ENCODE data around the gene DST.

Gene DST

GRCh38 chr6:56685102-56685733 lies 42.5 kb upstream of the DST start:
- no peak overlapping the region for H3K4me3 ChIP-seq (ENCODE audit: insufficient read depth, low read depth, low read length, poor library complexity, severe bottlenecking)

DNA sequence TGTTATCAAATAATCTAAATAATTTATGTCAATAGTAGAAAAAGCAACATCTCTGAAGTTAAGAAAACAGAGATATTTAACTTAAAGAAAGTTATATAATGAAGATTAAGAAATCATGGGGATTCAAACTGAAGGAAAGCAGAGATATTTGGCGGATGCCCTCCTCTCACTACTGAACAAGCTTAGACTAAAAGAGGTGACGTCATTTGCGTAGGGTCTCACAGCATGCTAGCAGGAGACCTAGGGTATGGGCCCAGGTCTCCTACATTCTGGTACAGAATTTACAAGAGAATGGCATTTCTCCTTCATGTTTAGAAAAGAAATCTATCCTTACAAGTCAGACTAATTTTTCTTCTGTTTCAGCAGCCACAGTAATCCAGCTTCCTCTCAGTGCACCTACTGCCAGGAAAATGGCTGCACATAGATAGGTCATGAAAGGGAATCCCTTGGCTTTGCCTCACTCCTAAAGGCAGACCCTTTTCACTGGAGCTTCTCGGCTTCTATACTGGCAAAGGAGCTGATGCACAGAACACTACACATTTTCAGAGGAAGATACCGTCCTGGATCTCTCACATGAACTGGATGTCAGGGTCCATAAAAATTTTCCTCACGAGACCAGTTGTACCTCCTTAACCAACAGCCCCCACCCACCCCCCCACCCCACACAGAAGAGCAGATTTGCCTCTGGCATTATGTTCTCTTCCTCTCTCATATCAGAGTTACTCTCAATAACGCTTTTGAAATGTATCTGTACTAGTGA lies 41.8 kb upstream of the DST start:
- Histone ChIP-seq H3K9me3 (ENCODE audit: control insufficient read depth, low read length) (no peaks in the 10 kb centered on the region), H3K4me1 (ENCODE audit: control insufficient read depth, insufficient read depth, low read length, poor library complexity, severe bottlenecking) (no peaks in the 10 kb centered on the region), H3K27me3 (replicated peaks; ENCODE audit: control insufficient read depth, insufficient read depth, low read length, poor library complexity, severe bottlenecking) (no peaks in the 10 kb centered on the region), H3K4me3 (ENCODE audit: insufficient read depth, low read depth, low read length, poor library complexity, severe bottlenecking) (no peak overlapping the region), H3K36me3 (ENCODE audit: control insufficient read depth, insufficient read depth, low read length) (no peaks in the 10 kb centered on the region), H3K27ac (ENCODE audit: insufficient read depth, low read length, poor library complexity, severe bottlenecking) (no peak overlapping the region)
- DNase-seq: no peak

More at GRCh38 chr6:56685102-56685733, 42.5 kb upstream of the DST start:
- Histone ChIP-seq H3K9me3 (ENCODE audit: control insufficient read depth, low read length) (no peaks in the 10 kb centered on the region), H3K27ac (ENCODE audit: insufficient read depth, low read length, poor library complexity, severe bottlenecking) (no peak overlapping the region), H3K36me3 (ENCODE audit: control insufficient read depth, insufficient read depth, low read length) (no peaks in the 10 kb centered on the region), H3K4me1 (ENCODE audit: control insufficient read depth, insufficient read depth, low read length, poor library complexity, severe bottlenecking) (no peaks in the 10 kb centered on the region), H3K27me3 (replicated peaks; ENCODE audit: control insufficient read depth, insufficient read depth, low read length, poor library complexity, severe bottlenecking) (no peaks in the 10 kb centered on the region)
- DNase-seq: no peak

GRCh38 chr6:56683882-56684281 lies 41.2 kb upstream of the DST start:
- no peaks in the 10 kb centered on the region for H3K4me1 ChIP-seq (ENCODE audit: control insufficient read depth, insufficient read depth, low read length, poor library complexity, severe bottlenecking)
- no peak overlapping the region for H3K4me3 ChIP-seq (ENCODE audit: insufficient read depth, low read depth, low read length, poor library complexity, severe bottlenecking)
- H3K36me3 ChIP-seq (ENCODE audit: control insufficient read depth, insufficient read depth, low read length): no peaks in the 10 kb centered on the region
- H3K27me3 ChIP-seq (replicated peaks; ENCODE audit: control insufficient read depth, insufficient read depth, low read length, poor library complexity, severe bottlenecking): no peaks in the 10 kb centered on the region
- no peak for DNase-seq
- no peak overlapping the region for H3K27ac ChIP-seq (ENCODE audit: insufficient read depth, low read length, poor library complexity, severe bottlenecking)
- H3K9me3 ChIP-seq (ENCODE audit: control insufficient read depth, low read length): no peaks in the 10 kb centered on the region

GRCh38 chr6:56682635-56683034 lies 39.9 kb upstream of the DST start:
- Histone ChIP-seq H3K4me1 (ENCODE audit: control insufficient read depth, insufficient read depth, low read length, poor library complexity, severe bottlenecking) (no peaks in the 10 kb centered on the region), H3K4me3 (ENCODE audit: insufficient read depth, low read depth, low read length, poor library complexity, severe bottlenecking) (no peak overlapping the region), H3K27ac (ENCODE audit: insufficient read depth, low read length, poor library complexity, severe bottlenecking) (no peak overlapping the region), H3K27me3 (replicated peaks; ENCODE audit: control insufficient read depth, insufficient read depth, low read length, poor library complexity, severe bottlenecking) (no peaks in the 10 kb centered on the region), H3K36me3 (ENCODE audit: control insufficient read depth, insufficient read depth, low read length) (no peaks in the 10 kb centered on the region), H3K9me3 (ENCODE audit: control insufficient read depth, low read length) (no peaks in the 10 kb centered on the region)
- DNase-seq: no peak

DNA sequence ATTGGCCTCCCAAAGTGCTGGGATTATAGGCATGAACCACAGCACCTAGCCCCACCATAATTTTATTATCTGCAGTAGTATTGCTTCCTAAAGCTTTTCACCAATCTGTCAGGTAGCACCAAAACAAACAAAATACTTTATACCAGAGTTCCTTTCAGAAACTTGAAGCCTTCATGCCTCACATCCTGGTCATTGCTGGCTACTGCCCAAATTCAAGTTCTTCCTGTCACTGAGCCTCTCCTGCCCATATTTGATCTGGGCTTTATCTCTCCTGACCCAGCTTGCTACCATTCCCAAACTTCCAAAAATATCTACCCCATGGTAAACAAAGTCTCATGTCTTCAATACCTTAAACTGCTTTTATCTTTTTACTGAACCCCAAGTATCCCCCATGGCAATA lies 34.9 kb upstream of the DST start:
- no peak for DNase-seq
- Histone ChIP-seq H3K27me3 (replicated peaks; ENCODE audit: control insufficient read depth, insufficient read depth, low read length, poor library complexity, severe bottlenecking) (no peaks in the 10 kb centered on the region), H3K4me1 (ENCODE audit: control insufficient read depth, insufficient read depth, low read length, poor library complexity, severe bottlenecking) (no peaks in the 10 kb centered on the region), H3K9me3 (ENCODE audit: control insufficient read depth, low read length) (no peaks in the 10 kb centered on the region), H3K27ac (ENCODE audit: insufficient read depth, low read length, poor library complexity, severe bottlenecking) (no peak overlapping the region), H3K36me3 (ENCODE audit: control insufficient read depth, insufficient read depth, low read length) (no peaks in the 10 kb centered on the region), H3K4me3 (ENCODE audit: insufficient read depth, low read depth, low read length, poor library complexity, severe bottlenecking) (no peak overlapping the region)

- no peak for DNase-seq
- Histone ChIP-seq H3K27ac (ENCODE audit: insufficient read depth, low read length, poor library complexity, severe bottlenecking) (no peak overlapping the region), H3K4me3 (ENCODE audit: insufficient read depth, low read depth, low read length, poor library complexity, severe bottlenecking) (no peak overlapping the region)
Measured at GRCh38 chr6:56671651-56672461, 29.2 kb upstream of the DST start.

DNA sequence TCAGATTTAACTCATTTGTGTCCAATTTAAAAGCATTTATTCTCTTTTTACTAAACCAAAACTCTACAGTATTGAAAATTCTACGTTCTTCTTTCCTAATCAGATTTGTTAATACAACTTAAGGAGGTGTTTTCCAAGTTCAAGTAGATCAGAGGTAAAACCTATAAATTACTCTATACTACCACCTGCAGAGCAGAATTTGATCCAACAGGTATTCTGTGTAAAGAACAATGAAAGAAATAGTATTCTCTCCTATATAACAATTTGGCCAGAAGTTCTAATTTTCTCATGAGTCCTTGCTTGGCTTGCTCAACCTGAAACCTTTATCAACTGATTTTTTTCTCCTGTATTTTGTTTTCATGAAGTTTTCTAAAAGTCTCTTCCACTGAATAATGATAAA lies 28.5 kb upstream of the DST start:
- no peaks in the 10 kb centered on the region for H3K36me3 ChIP-seq (ENCODE audit: control insufficient read depth, insufficient read depth, low read length)
- H3K4me1 ChIP-seq (ENCODE audit: control insufficient read depth, insufficient read depth, low read length, poor library complexity, severe bottlenecking): no peaks in the 10 kb centered on the region
- no peak overlapping the region for H3K27ac ChIP-seq (ENCODE audit: insufficient read depth, low read length, poor library complexity, severe bottlenecking)
- H3K27me3 ChIP-seq (replicated peaks; ENCODE audit: control insufficient read depth, insufficient read depth, low read length, poor library complexity, severe bottlenecking): no peaks in the 10 kb centered on the region
- DNase-seq: no peak
- no peak overlapping the region for H3K4me3 ChIP-seq (ENCODE audit: insufficient read depth, low read depth, low read length, poor library complexity, severe bottlenecking)
- no peaks in the 10 kb centered on the region for H3K9me3 ChIP-seq (ENCODE audit: control insufficient read depth, low read length)

More at GRCh38 chr6:56671651-56672461, 29.2 kb upstream of the DST start:
- Histone ChIP-seq H3K4me1 (ENCODE audit: control insufficient read depth, insufficient read depth, low read length, poor library complexity, severe bottlenecking) (no peaks in the 10 kb centered on the region), H3K27me3 (replicated peaks; ENCODE audit: control insufficient read depth, insufficient read depth, low read length, poor library complexity, severe bottlenecking) (no peaks in the 10 kb centered on the region), H3K9me3 (ENCODE audit: control insufficient read depth, low read length) (no peaks in the 10 kb centered on the region), H3K36me3 (ENCODE audit: control insufficient read depth, insufficient read depth, low read length) (no peaks in the 10 kb centered on the region)

GRCh38 chr6:56669041-56669440 lies 26.4 kb upstream of the DST start:
- Histone ChIP-seq H3K27ac (ENCODE audit: insufficient read depth, low read length, poor library complexity, severe bottlenecking) (no peak overlapping the region), H3K4me3 (ENCODE audit: insufficient read depth, low read depth, low read length, poor library complexity, severe bottlenecking) (no peak overlapping the region), H3K9me3 (ENCODE audit: control insufficient read depth, low read length) (no peaks in the 10 kb centered on the region), H3K4me1 (ENCODE audit: control insufficient read depth, insufficient read depth, low read length, poor library complexity, severe bottlenecking) (no peaks in the 10 kb centered on the region), H3K36me3 (ENCODE audit: control insufficient read depth, insufficient read depth, low read length) (no peaks in the 10 kb centered on the region), H3K27me3 (replicated peaks; ENCODE audit: control insufficient read depth, insufficient read depth, low read length, poor library complexity, severe bottlenecking) (no peaks in the 10 kb centered on the region)
- DNase-seq: no peak

- H3K9me3 ChIP-seq (ENCODE audit: control insufficient read depth, low read length): no peaks in the 10 kb centered on the region
- H3K4me1 ChIP-seq (ENCODE audit: control insufficient read depth, insufficient read depth, low read length, poor library complexity, severe bottlenecking): no peaks in the 10 kb centered on the region
- no peak overlapping the region for H3K27ac ChIP-seq (ENCODE audit: insufficient read depth, low read length, poor library complexity, severe bottlenecking)
- H3K36me3 ChIP-seq (ENCODE audit: control insufficient read depth, insufficient read depth, low read length): no peaks in the 10 kb centered on the region
- H3K27me3 ChIP-seq (replicated peaks; ENCODE audit: control insufficient read depth, insufficient read depth, low read length, poor library complexity, severe bottlenecking): no peaks in the 10 kb centered on the region
- H3K4me3 ChIP-seq (ENCODE audit: insufficient read depth, low read depth, low read length, poor library complexity, severe bottlenecking): no peak overlapping the region
- no peak for DNase-seq
Measured at GRCh38 chr6:56668158-56668557, 25.5 kb upstream of the DST start.

DNA sequence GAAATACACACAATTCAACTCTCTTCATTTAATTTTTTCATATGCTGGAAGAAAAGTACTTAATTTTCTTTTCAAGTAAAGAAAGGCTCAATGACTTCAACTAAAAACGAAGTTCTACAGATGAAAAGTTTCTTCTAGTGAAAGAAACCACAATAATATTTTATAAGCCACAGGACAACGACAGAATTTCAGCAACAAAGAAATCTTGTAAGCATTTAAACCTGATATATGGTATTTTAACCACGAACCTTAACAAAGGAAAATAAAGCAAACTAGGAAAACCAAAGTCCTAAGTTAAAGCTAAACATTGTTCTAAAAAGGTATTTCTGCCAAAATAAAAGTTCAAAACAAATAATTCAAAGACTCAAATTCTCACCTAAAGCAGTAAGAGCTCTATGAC lies 24.6 kb upstream of the DST start:
- H3K9me3 ChIP-seq (ENCODE audit: control insufficient read depth, low read length): no peaks in the 10 kb centered on the region
- no peaks in the 10 kb centered on the region for H3K4me1 ChIP-seq (ENCODE audit: control insufficient read depth, insufficient read depth, low read length, poor library complexity, severe bottlenecking)
- no peak overlapping the region for H3K27ac ChIP-seq (ENCODE audit: insufficient read depth, low read length, poor library complexity, severe bottlenecking)
- H3K4me3 ChIP-seq (ENCODE audit: insufficient read depth, low read depth, low read length, poor library complexity, severe bottlenecking): no peak overlapping the region
- H3K27me3 ChIP-seq (replicated peaks; ENCODE audit: control insufficient read depth, insufficient read depth, low read length, poor library complexity, severe bottlenecking): no peaks in the 10 kb centered on the region
- no peak for DNase-seq
- no peaks in the 10 kb centered on the region for H3K36me3 ChIP-seq (ENCODE audit: control insufficient read depth, insufficient read depth, low read length)

All from effector memory CD4-positive, alpha-beta T cell (primary cell).